Epithelial cell of esophagus (primary cell): ENCODE measurements around the gene SF1.

Experiments
- DNase-seq: peaks from one replicate; pipeline ENCODE4 v3.0.0; 2010; ENCODE audit warnings: low read depth
- H3K4me3 ChIP-seq: 2 replicates; pipeline ENCODE4 v1.5.1; 2011; ENCODE audit warnings: mild to moderate bottlenecking, low read length, control low read depth
- CTCF ChIP-seq: IDR thresholded peaks from 2 replicates; pipeline ENCODE4 v1.5.1; 2011; ENCODE audit warnings: low read depth, mild to moderate bottlenecking, low read length, control low read depth, inconsistent platforms; ENCODE audit not compliant: insufficient read depth; ENCODE audit errors: missing control alignments

SF1 gene

GRCh38 chr11:64726211-64726641 is 52.1 kb downstream of the SF1 start:
- H3K4me3 ChIP-seq = no peak overlapping the region
- TF ChIP-seq CTCF = no peak
- no peak for DNase-seq

GRCh38 chr11:64724863-64725532 is 53.3 kb downstream of the SF1 start:
- no peak overlapping the region for H3K4me3 ChIP-seq
- DNase-seq = no peak
- no peak for TF ChIP-seq CTCF

- DNase-seq = no peak
- no peak for TF ChIP-seq CTCF
- H3K4me3 ChIP-seq = no peak overlapping the region
Observed at GRCh38 chr11:64723907-64724862, 54.2 kb downstream of the SF1 start.

- H3K4me3 ChIP-seq = peak within 1 kb of the TSS; percentile 49
- DNase-seq = peak; percentile 89
- TF ChIP-seq CTCF = peak; percentile 72
Observed at GRCh38 chr11:64723117-64723906, 55.0 kb downstream of the SF1 start, which contains the start of gene NRXN2. TSS of gene NRXN2 (minus strand) at chr11:64723197. CDS start at chr11:64713699, 9,498 bp downstream.

- no peak overlapping the region for H3K4me3 ChIP-seq
Observed at GRCh38 chr11:64722141-64723065, 55.9 kb downstream of the SF1 start.

More at GRCh38 chr11:64722141-64723065, 55.9 kb downstream of the SF1 start:
- no peak for DNase-seq
- TF ChIP-seq CTCF = no peak
